ENCODE results near the gene NKAIN2.

DNA sequence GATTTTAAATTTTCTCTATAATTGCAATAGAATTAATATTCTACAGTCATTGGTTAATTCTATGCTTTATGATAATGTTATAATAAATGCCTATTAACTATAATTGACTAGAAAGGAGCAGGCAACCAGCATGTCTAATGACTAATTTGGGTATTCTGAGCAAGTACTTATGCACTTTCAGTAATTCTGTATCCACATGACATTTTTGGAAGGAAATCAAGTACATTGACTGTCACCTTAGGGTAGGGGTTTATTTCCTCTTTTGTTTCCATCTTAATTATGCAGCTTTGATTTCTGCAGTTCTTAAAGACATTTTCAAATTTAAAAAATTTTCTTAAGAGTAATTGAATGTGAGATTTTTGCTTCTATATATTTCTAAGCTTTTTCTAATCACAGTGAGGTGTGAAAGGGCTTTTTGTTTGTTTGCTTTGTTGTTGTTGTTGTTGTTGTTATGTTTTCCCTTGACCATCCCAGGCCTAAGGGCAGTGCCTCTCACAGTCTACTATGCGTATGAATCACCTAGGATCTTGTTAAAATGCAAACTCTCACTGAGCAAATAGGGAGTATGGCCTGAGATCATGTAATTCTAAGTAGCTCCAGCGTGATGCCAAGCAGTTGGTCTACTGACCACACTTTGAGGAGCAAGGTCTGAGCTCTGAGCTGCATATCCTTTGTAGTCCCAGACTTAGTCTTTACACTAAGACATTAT is 691.4 kb downstream of the NKAIN2 start:
- TF ChIP-seq, protein P1, sequence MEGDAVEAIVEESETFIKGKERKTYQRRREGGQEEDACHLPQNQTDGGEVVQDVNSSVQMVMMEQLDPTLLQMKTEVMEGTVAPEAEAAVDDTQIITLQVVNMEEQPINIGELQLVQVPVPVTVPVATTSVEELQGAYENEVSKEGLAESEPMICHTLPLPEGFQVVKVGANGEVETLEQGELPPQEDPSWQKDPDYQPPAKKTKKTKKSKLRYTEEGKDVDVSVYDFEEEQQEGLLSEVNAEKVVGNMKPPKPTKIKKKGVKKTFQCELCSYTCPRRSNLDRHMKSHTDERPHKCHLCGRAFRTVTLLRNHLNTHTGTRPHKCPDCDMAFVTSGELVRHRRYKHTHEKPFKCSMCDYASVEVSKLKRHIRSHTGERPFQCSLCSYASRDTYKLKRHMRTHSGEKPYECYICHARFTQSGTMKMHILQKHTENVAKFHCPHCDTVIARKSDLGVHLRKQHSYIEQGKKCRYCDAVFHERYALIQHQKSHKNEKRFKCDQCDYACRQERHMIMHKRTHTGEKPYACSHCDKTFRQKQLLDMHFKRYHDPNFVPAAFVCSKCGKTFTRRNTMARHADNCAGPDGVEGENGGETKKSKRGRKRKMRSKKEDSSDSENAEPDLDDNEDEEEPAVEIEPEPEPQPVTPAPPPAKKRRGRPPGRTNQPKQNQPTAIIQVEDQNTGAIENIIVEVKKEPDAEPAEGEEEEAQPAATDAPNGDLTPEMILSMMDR (IDR thresholded peaks at IDR 0.05; ENCODE audit: extremely low read depth in 1 of 2, insufficient read depth in 1 of 2, low read depth in 1 of 2, low read length in 2 of 2) = no peak
- TF ChIP-seq POLR2AphosphoS5 (IDR thresholded peaks at IDR 0.05; ENCODE audit: insufficient read depth, low read depth, low read length) (no peak), POLR2A (IDR thresholded peaks at IDR 0.05; ENCODE audit: low read depth, low read length) (no peak), EZH2 (IDR thresholded peaks at IDR 0.05; ENCODE audit: borderline replicate concordance, low read depth, low read length, severe bottlenecking) (no peak), MYC (IDR thresholded peaks at IDR 0.05; ENCODE audit: low read depth, low read length) (no peak), GATA2 (IDR thresholded peaks at IDR 0.05; ENCODE audit: insufficient read depth, insufficient read length, low read depth, low read length) (no peak), FOS (IDR thresholded peaks at IDR 0.05; ENCODE audit: borderline replicate concordance, insufficient read depth, low read length) (no peak), JUN (IDR thresholded peaks at IDR 0.05; ENCODE audit: borderline replicate concordance, insufficient read depth, insufficient read length, low read depth) (no peak)
- TF ChIP-seq, protein P2, sequence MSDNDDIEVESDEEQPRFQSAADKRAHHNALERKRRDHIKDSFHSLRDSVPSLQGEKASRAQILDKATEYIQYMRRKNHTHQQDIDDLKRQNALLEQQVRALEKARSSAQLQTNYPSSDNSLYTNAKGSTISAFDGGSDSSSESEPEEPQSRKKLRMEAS (IDR thresholded peaks at IDR 0.05; ENCODE audit: insufficient read depth, insufficient read length) = no peak
